Measurements from ENCODE around the gene NRXN2.

Gene NRXN2

DNA sequence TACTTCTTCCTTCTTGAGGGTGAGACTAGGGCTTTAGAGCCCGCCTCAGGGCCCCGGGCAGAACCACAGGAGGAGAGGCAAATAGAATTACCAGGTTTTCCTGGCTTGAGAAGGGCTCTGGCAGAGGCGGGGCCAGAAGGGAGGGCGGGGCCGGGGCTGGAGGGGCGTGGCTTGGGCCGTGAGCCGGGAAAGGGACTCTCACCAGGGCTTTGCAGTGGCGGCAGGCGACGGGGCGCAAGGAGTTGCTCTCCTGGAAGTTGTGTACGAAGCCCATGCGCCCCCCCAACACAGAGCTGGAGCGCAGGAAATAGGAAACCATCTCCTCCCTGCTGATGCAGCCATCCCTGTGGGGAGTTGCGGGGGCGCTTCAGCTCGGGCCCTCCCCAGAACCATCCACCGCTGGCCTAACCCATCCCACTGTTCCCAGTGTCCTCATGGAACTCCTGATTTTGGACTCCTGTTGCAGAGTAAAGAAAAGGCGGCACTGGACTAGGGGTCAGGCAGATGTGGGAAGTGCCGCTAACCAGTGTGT is 6.9 kb upstream of the NRXN2 start:
- TF ChIP-seq TAF1 (IDR thresholded peaks at IDR 0.05; ENCODE audit: low read depth), result no peak
- no peak for TF ChIP-seq YY1 (IDR thresholded peaks at IDR 0.05; ENCODE audit: low read depth)
- no peak for TF ChIP-seq NFIC (IDR thresholded peaks at IDR 0.05)
- no peak for TF ChIP-seq TEAD4 (IDR thresholded peaks at IDR 0.05)
- TF ChIP-seq MAX (IDR thresholded peaks at IDR 0.05), result no peak
- TF ChIP-seq CEBPB (IDR thresholded peaks at IDR 0.05), result no peak
- TF ChIP-seq, protein P1, sequence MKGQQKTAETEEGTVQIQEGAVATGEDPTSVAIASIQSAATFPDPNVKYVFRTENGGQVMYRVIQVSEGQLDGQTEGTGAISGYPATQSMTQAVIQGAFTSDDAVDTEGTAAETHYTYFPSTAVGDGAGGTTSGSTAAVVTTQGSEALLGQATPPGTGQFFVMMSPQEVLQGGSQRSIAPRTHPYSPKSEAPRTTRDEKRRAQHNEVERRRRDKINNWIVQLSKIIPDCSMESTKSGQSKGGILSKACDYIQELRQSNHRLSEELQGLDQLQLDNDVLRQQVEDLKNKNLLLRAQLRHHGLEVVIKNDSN (IDR thresholded peaks at IDR 0.05), result no peak
- no peak for TF ChIP-seq CREB1 (IDR thresholded peaks at IDR 0.05; ENCODE audit: low read depth)
- no peak for TF ChIP-seq RAD21 (IDR thresholded peaks at IDR 0.05; ENCODE audit: low read depth)

- TF ChIP-seq TAF1 (IDR thresholded peaks at IDR 0.05; ENCODE audit: low read depth) (no peak), FOXM1 (IDR thresholded peaks at IDR 0.05; ENCODE audit: borderline replicate concordance, low read depth) (no peak), EP300 (IDR thresholded peaks at IDR 0.05; ENCODE audit: borderline replicate concordance) (no peak), TEAD4 (IDR thresholded peaks at IDR 0.05) (no peak), CREB1 (IDR thresholded peaks at IDR 0.05; ENCODE audit: low read depth) (no peak), CEBPB (IDR thresholded peaks at IDR 0.05) (no peak), RAD21 (IDR thresholded peaks at IDR 0.05; ENCODE audit: low read depth) (no peak), MAX (IDR thresholded peaks at IDR 0.05) (no peak), TCF12 (IDR thresholded peaks at IDR 0.05; ENCODE audit: low read depth) (no peak), EGR1 (IDR thresholded peaks at IDR 0.05) (no peak), YY1 (IDR thresholded peaks at IDR 0.05; ENCODE audit: low read depth) (no peak), NFIC (IDR thresholded peaks at IDR 0.05) (no peak), ZBTB7A (IDR thresholded peaks at IDR 0.05; ENCODE audit: low read depth) (no peak)
- TF ChIP-seq, protein P2, sequence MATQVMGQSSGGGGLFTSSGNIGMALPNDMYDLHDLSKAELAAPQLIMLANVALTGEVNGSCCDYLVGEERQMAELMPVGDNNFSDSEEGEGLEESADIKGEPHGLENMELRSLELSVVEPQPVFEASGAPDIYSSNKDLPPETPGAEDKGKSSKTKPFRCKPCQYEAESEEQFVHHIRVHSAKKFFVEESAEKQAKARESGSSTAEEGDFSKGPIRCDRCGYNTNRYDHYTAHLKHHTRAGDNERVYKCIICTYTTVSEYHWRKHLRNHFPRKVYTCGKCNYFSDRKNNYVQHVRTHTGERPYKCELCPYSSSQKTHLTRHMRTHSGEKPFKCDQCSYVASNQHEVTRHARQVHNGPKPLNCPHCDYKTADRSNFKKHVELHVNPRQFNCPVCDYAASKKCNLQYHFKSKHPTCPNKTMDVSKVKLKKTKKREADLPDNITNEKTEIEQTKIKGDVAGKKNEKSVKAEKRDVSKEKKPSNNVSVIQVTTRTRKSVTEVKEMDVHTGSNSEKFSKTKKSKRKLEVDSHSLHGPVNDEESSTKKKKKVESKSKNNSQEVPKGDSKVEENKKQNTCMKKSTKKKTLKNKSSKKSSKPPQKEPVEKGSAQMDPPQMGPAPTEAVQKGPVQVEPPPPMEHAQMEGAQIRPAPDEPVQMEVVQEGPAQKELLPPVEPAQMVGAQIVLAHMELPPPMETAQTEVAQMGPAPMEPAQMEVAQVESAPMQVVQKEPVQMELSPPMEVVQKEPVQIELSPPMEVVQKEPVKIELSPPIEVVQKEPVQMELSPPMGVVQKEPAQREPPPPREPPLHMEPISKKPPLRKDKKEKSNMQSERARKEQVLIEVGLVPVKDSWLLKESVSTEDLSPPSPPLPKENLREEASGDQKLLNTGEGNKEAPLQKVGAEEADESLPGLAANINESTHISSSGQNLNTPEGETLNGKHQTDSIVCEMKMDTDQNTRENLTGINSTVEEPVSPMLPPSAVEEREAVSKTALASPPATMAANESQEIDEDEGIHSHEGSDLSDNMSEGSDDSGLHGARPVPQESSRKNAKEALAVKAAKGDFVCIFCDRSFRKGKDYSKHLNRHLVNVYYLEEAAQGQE (IDR thresholded peaks at IDR 0.05; ENCODE audit: low read depth), result no peak
- TF ChIP-seq, protein P1 (IDR thresholded peaks at IDR 0.05), result no peak
Measured at GRCh38 chr11:64728757-64729365, 5.9 kb upstream of the NRXN2 start.

- TF ChIP-seq YY1 (IDR thresholded peaks at IDR 0.05; ENCODE audit: low read depth) (no peak), FOXM1 (IDR thresholded peaks at IDR 0.05; ENCODE audit: borderline replicate concordance, low read depth) (no peak), TEAD4 (IDR thresholded peaks at IDR 0.05) (no peak)
- TF ChIP-seq, protein P2 (IDR thresholded peaks at IDR 0.05; ENCODE audit: low read depth), result no peak
Measured at GRCh38 chr11:64726867-64727530, 4.0 kb upstream of the NRXN2 start.

DNA sequence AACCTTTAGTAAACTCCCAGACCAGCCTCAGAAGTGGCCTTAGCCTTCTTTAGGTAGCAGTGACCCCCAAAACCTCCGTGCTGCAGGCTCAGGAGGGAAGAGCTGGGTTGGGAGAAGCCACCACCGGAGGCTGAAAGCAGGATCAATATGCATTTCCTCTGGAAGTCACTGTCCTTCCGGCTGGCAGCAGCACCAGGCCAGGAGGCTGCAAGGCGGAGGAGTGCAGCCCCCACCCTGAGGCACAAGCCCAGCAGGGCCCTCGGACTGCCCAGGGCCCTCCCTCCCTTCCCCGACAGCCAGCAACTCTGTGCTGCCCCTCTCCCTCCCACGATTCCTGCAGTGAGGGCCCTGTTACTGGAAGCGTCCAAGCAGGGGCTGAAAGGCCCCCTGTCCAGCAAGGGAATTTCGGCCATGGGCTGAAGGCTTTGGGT is 3.2 kb upstream of the NRXN2 start:
- TF ChIP-seq NFIC (IDR thresholded peaks at IDR 0.05), result no peak
- TF ChIP-seq YY1 (IDR thresholded peaks at IDR 0.05; ENCODE audit: low read depth), result no peak
- no peak for TF ChIP-seq MAX (IDR thresholded peaks at IDR 0.05)
- TF ChIP-seq TEAD4 (IDR thresholded peaks at IDR 0.05), result no peak
- TF ChIP-seq ZBTB7A (IDR thresholded peaks at IDR 0.05; ENCODE audit: low read depth), result no peak
- TF ChIP-seq, protein P2 (IDR thresholded peaks at IDR 0.05; ENCODE audit: low read depth), result no peak
- no peak for TF ChIP-seq EP300 (IDR thresholded peaks at IDR 0.05; ENCODE audit: borderline replicate concordance)
- TF ChIP-seq TCF12 (IDR thresholded peaks at IDR 0.05; ENCODE audit: low read depth), result no peak
- TF ChIP-seq, protein P1 (IDR thresholded peaks at IDR 0.05), result no peak
- no peak for TF ChIP-seq CREB1 (IDR thresholded peaks at IDR 0.05; ENCODE audit: low read depth)
- no peak for TF ChIP-seq RAD21 (IDR thresholded peaks at IDR 0.05; ENCODE audit: low read depth)

All from Ishikawa (cell line).